GM12873 (cell line): ENCODE results near the gene ALPL.

Source experiments
- TF ChIP-seq, protein P1 (sequence below): IDR thresholded peaks from 2 replicates; pipeline ENCODE4 v1.5.1; 2012; ENCODE audit warnings: low read depth, mild to moderate bottlenecking, moderate library complexity, low read length, control low read depth; ENCODE audit not compliant: insufficient read depth; ENCODE audit errors: missing control alignments

The ALPL gene

DNA sequence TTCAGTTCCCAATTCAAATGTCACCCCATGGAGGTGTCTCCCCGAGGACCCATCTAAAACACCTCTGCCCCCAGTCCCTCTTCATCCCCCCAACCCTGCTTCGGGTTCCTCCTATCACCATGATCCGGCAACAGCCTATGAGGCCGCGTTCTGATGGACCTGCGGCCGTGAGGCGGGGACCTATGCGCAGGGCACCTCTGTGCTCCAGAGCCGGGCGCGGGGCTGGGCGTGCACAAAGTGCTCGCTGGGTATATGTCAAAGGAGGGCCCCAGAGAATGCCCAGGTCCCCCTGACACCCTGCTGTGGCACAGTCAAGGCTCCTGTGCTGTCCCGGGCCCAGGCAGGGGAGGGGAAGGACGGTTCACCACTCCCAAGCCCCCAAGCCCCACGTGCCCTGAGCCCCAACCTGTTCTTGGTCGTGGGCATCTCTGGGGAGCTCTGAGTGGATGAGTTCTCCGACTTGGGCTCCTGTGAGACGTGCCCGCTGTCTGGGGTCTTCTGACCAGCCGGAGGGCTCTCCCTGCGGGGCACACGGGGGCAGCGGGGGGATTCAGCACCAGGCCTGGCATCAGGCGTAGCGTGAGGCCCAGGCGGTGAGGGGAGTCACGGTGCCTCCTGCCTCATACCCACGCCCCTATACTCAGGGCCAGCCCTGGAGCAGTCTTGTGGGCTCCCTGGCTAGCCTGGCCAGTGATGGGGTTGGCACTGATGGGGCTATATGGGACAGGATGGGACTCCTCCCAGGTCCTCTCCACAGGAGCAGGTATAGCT, 92.2 kb downstream of the ALPL start:
- TF ChIP-seq, protein P1, sequence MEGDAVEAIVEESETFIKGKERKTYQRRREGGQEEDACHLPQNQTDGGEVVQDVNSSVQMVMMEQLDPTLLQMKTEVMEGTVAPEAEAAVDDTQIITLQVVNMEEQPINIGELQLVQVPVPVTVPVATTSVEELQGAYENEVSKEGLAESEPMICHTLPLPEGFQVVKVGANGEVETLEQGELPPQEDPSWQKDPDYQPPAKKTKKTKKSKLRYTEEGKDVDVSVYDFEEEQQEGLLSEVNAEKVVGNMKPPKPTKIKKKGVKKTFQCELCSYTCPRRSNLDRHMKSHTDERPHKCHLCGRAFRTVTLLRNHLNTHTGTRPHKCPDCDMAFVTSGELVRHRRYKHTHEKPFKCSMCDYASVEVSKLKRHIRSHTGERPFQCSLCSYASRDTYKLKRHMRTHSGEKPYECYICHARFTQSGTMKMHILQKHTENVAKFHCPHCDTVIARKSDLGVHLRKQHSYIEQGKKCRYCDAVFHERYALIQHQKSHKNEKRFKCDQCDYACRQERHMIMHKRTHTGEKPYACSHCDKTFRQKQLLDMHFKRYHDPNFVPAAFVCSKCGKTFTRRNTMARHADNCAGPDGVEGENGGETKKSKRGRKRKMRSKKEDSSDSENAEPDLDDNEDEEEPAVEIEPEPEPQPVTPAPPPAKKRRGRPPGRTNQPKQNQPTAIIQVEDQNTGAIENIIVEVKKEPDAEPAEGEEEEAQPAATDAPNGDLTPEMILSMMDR: no peak

DNA sequence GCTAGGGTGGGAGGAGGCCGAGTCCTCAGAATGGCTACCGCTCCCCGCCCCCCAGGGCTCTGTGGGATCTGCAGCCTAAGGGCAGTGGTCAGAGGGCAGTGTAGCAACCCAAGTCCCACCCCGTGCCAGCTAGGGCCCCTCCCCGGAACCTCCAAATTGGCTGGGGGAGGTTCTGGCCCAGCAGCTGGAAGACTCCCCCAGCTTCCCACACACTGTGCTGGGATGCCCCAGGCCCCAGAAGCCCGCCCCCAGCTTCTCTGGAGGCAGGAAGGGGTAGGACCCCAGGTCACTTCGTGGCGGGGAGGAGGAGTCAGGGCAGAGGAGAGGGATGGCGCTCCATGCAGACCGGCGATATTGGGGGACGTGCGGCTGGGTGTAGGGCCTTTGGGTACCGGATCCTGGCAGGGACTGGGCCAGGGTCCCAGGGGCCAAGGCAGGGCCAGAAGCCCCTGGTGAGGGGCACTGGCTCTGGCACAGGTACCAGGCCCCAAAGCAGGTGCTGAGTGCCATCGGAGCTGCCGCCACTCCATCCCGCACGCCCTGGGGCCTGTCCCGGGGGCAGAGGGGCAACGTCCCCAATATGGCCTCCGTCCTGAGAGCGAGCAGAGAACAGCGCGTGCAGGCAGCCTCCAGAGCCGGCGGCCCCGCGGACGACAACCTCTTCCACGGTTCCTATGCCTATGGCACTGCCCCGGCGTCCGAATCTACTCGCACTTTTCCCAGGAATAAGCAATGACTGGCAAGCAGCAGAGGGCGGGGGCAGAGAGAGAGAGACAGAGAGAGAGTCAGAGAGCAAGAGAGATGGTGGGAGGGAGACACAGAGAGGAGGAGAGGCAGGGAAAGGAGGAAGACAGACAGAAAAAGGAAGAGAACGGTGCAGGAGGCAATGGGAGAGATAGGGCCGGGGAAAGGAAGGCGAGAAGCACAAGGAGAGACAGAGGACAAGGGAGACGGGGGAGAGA, 94.2 kb downstream of the ALPL start:
- TF ChIP-seq, protein P1: no peak

- TF ChIP-seq, protein P1: no peak
These were observed 95.2 kb downstream of the ALPL start for GRCh38 chr1:21604208-21604957.

DNA sequence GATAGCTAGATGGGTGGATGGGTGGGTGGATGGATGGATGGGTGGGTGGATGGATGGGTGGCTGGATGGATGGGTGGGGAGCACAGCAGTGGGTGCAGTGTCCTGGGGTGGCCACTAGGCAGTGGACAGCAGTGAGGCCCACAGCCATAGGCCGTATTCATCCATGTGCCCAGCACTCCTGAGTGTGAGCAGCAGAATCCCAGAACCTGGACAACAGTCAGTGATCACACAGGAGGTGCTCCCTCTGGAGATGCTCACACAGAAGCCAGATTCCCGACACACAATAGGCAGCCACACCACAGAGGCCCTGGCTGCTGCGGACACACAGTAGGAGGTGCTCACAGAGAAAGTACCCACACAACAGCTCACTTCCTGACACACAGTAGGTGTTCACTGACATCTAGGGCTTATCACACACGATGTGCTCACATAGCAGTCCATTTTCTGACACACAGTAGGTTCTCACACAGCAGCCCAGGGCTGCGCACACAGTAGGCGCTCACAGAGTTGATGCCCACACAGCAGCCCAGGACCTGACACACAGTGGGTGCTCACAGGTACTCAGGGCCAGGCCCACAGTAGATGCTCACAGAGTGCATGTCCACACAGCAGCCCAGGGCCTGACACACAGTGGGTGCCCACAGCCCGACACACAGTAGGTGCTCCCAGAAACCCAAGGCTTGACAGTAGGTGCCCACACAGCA, 95.9 kb downstream of the ALPL start:
- TF ChIP-seq, protein P1: peak; percentile 16

GRCh38 chr1:21605964-21606705, 96.9 kb downstream of the ALPL start:
- TF ChIP-seq, protein P1: no peak
